Measurements from ENCODE around the gene PDK2.

Gene PDK2

GRCh38 chr17:50080096-50080480 is 15.1 kb upstream of the PDK2 start:
- no peak for DNase-seq

- DNase-seq: no peak
These were observed 14.3 kb upstream of the PDK2 start for GRCh38 chr17:50080827-50081226.

- DNase-seq: no peak
These were observed 13.4 kb upstream of the PDK2 start for GRCh38 chr17:50081757-50082156.

GRCh38 chr17:50087246-50087911 is 7.8 kb upstream of the PDK2 start:
- peak; percentile 80 to 86 (median 82) for DNase-seq

- DNase-seq: no peak
These were observed 7.2 kb upstream of the PDK2 start for GRCh38 chr17:50087912-50088405.

- no peak for DNase-seq
These were observed 6.0 kb upstream of the PDK2 start for GRCh38 chr17:50088952-50089825.

GRCh38 chr17:50090071-50090470 is 5.1 kb upstream of the PDK2 start:
- DNase-seq: no peak

- peak in 1 of 4 experiments; percentile 17 for DNase-seq
These were observed 3.9 kb upstream of the PDK2 start for GRCh38 chr17:50090971-50091917.

GRCh38 chr17:50091918-50092285 is 3.2 kb upstream of the PDK2 start:
- no peak for DNase-seq

- DNase-seq: no peak
These were observed 1.9 kb upstream of the PDK2 start for GRCh38 chr17:50093246-50093645.

GRCh38 chr17:50093807-50094206 is 1.3 kb upstream of the PDK2 start:
- DNase-seq: no peak

GRCh38 chr17:50094243-50094752 is 853 bp upstream of the PDK2 start:
- peak; percentile 89 to 95 (median 93) for DNase-seq

- DNase-seq: no peak
These were observed 481 bp downstream of the PDK2 start for GRCh38 chr17:50095626-50096037.

- DNase-seq: no peak
These were observed 941 bp downstream of the PDK2 start for GRCh38 chr17:50096092-50096491.

GRCh38 chr17:50096758-50097157 is 1.6 kb downstream of the PDK2 start:
- no peak for DNase-seq

- no peak for DNase-seq
These were observed 2.3 kb downstream of the PDK2 start for GRCh38 chr17:50097455-50097854.

- DNase-seq: no peak
These were observed 2.8 kb downstream of the PDK2 start for GRCh38 chr17:50097926-50098325.

- no peak for DNase-seq
These were observed 3.4 kb downstream of the PDK2 start for GRCh38 chr17:50098583-50098982.

- no peak for DNase-seq
These were observed 3.9 kb downstream of the PDK2 start for GRCh38 chr17:50099003-50099402.

GRCh38 chr17:50100480-50100883 is 5.3 kb downstream of the PDK2 start:
- DNase-seq: no peak

GRCh38 chr17:50100921-50101345 is 5.8 kb downstream of the PDK2 start:
- no peak for DNase-seq

GRCh38 chr17:50101346-50102163 is 6.4 kb downstream of the PDK2 start:
- no peak for DNase-seq

Measured in suppressor macrophage (primary cell).